Bone marrow (tissue), 2 donors: ENCODE data around the gene FAM50A.

ENCODE experiments used
- DNase-seq, 2 donors: peaks; one replicate each; lab custom pipeline; 2025; lab: John Stamatoyannopoulos, UW

The FAM50A gene

DNA sequence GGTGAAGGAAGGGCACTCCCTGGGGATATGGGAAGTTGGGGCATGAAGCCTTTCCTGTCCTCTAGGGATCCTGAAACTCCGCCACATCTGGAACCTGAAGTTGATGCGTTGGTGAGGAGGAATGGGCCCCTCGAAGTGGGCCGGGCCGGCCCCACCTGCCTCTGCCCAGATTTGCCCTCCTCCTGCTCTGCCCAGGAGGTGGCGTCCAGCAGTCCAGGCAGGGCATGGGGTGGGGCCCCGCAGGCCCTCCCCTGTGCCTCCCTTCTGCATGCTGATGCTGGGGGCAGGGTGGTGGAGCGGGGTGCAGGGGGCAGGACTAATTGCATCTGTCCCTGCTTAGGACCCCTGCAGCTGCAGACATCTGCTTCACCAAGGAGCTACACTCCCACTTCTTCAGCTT, 30.8 kb upstream of the FAM50A start:
- no peak for DNase-seq

DNA sequence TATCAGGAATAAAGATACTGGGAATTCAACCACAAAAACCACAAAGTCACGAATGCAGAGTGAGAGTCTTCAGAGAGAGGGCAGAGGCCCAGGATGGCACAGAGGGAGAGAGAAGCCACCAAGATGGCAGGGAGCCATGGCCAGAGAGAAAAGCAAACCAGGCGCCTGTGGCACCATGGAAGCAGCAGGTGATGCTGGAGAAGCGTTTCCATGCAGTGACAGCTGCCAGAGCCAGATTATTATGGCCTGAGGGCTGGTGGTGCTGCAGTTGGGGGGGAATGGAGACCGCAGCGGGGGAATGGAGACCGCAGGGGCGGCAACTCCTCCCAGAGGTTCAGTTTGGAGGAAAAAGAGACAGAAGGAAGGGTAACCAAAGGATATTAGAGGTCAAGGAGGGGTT, 26.8 kb upstream of the FAM50A start:
- no peak for DNase-seq

DNA sequence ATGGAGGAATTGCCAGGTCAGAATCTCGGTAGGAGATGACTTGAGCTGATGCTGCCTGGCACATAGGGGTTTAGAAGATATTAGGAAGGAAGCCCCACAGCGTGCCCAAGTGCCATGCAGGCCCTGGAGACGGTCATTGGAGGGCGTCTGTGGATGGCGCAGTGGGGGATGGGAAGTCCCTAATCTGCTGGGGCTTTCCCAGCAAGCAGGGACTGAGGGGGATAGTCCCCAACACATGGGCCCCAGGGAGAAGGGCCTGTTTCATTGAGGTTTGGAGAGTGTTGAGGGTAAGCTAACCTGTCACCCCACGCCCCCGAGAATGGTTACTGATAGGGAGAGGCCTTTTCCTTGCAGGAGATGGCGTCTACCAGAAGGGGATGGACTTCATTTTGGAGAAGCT, 24.8 kb upstream of the FAM50A start:
- no peak for DNase-seq

DNA sequence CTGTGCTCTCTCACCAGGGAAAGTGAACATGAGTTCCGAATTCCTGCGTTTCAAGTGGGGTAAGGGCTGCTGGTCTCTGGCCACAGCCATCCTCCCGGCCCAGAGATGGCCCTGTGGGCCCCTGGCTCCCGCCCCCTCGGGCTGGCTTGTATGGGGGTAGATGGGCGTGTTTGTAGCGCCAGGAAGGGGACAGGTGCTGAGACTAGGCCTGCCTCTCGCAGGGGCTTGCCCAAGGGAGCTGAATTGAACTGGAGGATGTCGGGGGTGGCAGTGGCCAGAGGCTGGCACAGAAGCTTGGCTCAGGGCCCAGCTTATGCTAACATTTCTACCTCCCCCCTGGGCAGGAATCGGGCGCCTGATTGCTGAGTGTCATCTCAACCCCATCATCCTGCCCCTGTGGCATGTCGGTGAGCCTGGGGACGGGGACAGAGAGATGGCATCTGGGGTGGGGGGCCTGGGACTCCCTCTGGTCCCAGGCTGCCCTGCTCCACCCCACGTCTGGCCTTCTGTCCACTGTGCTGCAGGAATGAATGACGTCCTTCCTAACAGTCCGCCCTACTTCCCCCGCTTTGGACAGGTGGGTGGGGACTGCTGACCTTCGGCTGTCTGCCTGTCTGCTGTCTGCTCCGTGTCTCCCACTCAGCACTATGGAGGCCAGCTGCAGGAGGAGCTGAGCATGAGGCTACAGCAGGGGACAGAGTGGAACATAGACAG, 24.1 kb upstream of the FAM50A start:
- no peak for DNase-seq

DNA sequence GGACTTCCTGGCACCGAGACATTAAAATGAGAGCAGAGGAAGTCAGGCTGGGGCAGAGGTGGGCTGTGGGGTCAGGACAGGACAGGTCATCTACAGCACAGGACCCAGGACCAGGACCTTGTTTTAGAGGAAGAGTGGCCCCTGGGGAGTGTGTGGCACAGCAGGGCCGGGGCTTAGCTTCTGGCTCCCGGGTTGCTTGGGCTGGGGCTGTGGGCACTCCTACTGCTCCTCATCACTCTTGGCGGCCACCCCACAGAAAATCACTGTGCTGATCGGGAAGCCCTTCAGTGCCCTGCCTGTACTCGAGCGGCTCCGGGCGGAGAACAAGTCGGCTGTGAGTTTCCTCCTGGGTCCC, 23.6 kb upstream of the FAM50A start:
- no peak for DNase-seq

DNA sequence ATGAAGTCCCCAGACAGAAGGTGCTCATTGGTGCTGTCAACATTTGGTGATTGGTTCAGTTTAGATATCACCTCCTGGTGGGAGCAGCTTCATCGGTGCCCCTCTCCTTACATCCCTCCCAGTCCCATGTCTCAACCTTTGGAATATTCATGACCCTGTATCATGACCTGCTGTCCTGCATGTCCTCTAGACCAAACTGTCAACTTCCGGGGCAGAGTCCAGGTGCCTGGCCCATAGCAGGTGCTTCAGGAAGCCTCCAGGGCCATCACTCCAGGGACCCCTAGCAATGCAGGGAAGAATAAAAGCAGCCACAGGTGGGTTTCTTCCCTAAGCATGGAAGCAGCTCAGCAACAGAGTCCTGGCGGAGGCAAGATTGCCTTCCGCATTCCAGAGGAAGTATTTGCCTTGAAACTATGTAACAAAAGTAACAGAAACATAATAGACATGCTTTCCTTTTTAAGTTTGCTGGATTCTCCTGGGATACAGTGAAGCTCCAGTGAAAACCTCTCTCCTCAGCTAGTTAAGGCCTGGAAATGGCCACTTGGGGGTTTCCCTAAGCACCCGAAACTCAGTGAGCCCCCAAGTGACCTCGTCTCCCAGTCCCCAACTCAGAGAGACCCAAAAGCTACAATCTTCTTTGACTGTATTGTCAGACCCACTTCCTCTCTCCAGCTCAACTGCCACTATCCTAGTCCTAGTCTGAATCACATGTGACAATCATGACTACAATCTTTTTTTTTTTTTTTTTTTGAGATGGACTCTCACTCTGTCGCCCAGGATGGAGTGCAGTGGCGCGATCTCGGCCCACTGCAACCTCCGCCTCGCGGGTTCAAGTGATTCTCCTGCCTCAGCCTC, 16.8 kb upstream of the FAM50A start:
- DNase-seq, result no peak

DNA sequence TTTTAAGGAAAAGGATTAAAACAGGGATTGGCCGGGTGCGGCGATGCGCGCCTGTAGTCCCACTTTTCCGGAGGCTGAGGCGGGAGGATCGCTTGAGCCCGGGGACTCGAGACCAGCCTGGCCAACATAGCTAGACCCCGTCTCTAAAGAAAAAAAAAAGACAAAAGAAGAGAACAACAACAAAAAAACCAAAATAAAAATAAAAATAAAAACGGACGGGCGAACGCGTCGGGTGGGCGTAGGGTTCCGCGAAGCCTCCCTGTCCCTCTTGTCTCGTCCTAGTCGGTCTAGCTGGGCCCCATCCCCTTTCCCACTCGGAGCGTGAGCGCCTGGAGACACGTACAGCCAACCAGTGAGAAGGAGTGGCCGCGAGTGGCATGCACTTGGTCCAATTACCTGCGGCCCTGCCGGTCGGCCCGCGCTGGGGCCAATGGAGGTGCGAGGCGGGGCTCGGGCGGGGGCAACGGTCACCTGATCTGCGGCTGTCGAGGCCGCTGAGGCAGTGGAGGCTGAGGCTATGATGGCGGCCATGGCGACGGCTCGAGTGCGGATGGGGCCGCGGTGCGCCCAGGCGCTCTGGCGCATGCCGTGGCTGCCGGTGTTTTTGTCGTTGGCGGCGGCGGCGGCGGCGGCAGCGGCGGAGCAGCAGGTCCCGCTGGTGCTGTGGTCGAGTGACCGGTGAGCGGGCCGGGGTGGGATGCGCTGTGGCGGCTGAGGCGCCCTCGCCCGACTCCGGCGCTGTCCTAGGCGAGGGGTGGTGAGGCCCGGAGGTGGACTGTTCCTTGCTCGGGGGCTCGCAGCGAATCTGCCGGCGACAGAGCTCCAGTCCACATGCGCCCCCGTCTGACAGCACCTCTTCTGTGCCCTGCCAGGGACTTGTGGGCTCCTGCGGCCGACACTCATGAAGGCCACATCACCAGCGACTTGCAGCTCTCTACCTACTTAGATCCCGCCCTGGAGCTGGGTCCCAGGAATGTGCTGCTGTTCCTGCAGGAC, 15.5 kb upstream of the FAM50A start, which contains the start of gene ATP6AP1:
Gene ATP6AP1 (plus strand): TSS at position 502 of the 996 bp plus-strand sequence. CDS start 16 bp downstream, at position 518.
- peak; percentile 39 to 75 for DNase-seq

DNA sequence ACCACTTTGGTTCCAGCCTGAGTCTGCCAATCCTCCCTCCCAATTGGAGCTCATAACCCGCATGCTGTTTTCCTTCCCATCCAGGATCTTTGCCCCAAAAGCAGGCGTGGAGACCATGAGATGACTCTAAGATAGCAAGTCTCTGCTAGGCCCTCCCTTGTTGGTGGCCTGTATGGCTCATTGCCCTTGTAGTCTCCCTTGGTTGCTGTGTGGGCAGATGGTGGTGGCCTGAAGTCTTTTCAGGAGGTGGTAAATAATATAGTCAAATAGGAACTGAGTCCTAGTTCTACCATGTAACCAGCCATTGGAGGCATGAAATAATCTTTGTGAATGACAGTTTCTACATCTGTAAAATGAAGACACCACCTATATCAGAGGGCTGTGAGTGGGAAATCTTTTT, 14.2 kb upstream of the FAM50A start:
- no peak for DNase-seq

DNA sequence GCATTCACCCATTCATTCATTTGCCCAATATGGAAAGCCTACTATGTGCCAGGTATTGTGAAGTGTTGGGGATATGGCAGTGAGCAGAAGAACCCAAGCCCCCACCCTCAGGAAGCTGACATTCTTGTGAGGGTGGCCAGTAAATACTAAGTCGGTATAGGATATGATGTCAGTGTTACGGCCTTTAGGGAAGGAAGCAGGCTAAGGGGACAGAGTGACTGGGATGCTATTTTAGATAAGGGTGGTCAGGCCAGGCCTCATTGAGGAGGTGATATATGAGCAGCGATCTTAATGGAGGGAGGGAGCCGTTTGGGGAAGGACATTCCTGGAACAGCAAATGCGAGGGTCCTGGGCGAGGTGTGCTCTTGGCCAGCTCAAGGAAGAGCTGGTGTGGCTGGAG, 13.5 kb upstream of the FAM50A start:
- DNase-seq, result no peak

DNA sequence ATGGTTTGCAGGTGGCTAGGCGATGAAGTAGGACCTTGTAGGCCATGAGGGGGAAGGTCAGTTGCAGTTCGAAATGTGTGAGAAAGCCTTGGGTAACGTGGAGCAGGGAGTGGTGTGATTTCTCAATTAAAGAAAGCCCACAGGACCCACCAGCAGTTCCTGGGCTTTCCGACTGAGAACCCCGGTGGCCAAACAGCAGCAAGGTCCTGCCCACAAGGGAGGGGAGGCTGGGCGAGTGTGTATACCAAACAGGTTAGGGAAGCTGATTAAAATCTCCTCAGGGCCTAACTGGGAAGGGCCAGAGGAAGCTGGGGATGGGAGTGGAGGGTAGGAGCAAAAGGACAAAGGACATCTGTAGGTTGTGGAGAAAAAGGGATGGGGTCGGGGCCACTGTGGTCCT, 13.0 kb upstream of the FAM50A start:
- peak in 1 of 2 donors; percentile 20 for DNase-seq

DNA sequence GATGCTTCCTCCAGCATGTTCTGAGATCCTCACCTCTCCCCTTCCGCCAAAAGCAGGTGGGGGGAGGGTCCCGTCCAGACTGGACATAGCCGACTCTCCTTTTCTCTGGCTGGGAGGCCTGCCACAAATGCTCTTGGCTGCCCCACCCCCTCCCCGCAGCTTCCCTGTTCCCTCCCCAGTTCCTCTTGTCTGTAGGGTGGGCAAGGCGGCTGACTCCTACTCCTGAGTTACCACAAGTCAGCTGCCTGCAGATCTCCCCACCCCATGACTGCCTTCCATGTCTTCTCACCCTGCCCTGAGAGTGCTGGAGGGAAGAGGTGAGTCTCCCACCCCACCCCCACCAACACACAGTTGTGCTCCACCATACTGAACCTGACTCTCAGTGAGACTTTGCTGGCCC, 12.6 kb upstream of the FAM50A start:
- DNase-seq, result peak; percentile 20 to 26

DNA sequence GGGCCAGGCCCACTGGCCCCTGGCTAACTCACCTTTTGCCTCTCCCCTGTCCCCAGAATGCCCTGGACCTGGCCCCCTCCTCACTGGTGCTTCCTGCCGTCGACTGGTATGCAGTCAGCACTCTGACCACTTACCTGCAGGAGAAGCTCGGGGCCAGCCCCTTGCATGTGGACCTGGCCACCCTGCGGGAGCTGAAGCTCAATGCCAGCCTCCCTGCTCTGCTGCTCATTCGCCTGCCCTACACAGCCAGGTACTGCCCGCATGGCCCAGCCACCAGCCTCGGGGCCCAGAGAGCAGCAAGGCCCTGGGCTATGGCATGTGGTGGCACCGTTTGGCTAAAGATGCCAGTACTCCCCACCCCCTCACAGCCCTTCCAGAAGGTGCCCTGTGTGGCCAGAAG, 11.7 kb upstream of the FAM50A start:
- DNase-seq, result no peak

DNA sequence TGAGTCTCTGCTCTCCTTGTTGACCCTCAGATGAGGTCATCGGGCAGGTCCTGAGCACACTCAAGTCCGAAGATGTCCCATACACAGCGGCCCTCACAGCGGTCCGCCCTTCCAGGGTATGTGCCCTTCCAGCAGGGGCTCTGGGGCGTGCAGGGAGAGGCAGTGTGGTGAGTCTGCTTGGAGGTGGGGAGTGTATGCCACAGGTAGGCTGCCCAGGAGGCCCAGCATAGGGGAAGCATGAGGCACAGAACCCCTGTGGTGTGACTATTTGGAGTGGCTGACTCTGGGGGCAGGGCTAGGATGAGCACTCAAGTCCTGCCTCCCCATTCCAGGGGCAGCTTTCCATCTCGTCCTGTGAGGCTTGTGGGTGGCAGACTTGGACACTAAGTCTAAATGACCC, 10.3 kb upstream of the FAM50A start:
- DNase-seq, result no peak

DNA sequence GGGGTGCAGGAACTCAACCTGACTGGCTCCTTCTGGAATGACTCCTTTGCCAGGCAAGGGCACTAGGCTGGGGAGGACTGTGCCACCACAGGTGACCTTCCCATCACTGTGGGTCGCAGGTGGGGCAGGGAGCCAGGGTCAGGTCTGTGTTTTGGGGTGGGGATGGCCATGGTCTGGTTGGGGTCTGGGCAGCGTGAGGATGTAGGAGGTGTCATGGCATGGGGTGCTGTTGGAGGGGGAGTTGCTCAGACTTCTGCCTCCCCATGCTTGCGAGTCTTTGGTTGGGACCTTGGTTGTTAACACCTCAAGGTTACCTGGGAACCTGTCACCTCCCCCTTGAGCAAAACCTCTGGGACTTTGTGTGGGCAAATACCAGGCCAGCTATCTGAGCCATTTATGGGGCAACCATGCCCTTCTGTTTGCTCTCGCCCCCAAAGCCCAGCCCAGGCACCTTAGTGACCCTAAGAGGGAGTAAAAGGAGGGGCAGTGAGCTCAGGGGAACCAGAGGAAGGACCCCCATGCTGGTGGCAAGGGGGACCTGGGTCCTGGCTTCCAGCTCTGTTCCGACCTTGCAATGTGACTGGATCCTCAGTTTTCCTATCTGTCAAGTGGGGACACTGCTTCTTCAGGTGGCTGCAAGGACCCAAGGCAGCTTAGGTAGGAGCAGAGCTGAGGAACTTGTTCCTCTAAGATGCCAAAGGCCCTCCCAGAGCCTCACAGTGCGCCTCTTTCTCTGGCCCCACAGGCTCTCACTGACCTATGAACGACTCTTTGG, 9.4 kb upstream of the FAM50A start:
- DNase-seq, result no peak

DNA sequence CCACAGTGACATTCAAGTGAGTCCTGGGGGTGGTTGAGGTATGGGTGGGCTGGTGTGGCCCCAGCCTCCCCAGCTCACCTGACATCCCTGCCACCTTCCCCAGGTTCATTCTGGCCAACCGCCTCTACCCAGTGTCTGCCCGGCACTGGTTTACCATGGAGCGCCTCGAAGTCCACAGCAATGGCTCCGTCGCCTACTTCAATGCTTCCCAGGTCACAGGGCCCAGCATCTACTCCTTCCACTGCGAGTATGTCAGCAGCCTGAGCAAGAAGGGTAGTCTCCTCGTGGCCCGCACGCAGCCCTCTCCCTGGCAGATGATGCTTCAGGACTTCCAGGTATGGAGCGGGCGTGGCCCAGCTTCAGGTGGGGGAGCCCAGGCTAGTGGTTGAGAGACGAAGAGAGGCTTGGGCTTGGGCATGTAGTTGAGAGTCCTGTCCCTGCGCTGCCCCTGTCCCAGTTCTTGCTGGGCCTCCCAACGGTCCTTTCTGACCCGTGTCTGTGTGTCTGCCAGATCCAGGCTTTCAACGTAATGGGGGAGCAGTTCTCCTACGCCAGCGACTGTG, 8.7 kb upstream of the FAM50A start:
- no peak for DNase-seq

DNA sequence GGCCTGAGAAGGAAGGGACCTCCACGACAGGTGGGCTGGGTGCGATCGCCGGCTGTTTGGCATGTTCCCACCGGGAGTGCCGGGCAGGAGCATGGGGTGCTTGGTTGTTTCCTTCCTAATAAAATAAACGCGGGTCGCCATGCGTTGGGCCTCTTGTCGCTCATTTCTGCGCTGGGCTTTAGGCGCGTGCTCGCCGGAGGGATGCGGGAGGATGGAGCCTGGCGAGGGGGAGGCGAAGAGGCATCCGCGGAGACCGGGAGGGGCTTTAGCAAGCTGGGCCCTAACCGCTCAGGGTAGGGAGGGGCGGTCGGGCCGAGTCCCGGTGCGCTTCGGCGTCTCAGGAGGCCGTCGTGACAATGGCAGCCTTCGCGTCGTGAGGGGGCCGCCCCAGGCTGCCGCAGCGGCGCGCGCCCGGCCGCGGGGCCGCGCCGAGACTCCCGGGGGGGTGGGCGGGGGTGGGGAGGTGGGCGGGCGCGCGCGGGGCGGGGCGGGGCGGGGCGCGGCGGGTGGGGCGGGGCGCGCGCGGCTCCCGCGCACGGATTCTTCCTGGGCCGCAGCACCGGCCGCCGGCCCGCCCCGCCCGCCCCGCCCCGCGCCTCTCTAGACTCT, 7.5 kb upstream of the FAM50A start:
- peak in 1 of 2 donors; percentile 13 for DNase-seq

DNA sequence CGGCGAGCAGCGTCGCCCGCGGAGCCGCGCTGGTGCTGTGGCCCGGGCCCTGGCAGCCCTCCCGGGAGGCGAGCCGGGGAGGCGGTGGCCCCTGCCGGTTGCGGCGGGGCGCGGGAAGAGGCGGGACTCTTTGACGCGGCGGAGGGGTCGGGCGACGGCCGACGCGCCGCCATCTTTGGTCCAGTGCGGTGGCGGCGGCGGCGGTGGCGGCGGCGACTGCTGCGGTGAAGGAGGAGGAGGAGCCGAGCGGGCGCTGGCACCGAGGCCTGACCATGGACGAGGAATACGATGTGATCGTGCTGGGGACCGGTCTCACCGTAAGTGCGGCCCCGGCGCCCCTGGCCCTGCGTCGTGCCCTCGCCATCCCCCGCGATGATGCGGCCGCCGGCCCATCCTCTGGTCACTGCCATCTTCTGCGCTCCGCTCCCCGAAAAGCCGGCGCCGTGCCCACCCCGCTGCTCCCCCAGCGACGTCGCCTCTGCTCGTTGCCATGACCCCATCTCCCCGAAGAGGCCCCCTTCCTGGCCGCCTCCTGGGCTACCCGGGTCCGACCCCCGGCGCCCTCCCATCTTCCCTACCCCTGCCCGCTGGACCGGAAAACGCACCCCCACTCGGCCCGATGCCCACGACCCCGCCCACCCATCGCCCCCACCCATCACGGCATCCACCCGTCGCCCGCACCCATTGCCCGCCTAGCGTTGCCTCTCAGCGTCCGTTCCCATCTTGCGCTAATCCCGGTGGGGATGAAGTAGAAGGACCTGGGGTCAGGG, 6.8 kb upstream of the FAM50A start, which contains the start of gene GDI1:
Gene GDI1 (plus strand): TSS at position 172 of the 770 bp plus-strand sequence. CDS start 101 bp downstream, at position 273.
- DNase-seq, result peak in 1 of 2 donors; percentile 33

DNA sequence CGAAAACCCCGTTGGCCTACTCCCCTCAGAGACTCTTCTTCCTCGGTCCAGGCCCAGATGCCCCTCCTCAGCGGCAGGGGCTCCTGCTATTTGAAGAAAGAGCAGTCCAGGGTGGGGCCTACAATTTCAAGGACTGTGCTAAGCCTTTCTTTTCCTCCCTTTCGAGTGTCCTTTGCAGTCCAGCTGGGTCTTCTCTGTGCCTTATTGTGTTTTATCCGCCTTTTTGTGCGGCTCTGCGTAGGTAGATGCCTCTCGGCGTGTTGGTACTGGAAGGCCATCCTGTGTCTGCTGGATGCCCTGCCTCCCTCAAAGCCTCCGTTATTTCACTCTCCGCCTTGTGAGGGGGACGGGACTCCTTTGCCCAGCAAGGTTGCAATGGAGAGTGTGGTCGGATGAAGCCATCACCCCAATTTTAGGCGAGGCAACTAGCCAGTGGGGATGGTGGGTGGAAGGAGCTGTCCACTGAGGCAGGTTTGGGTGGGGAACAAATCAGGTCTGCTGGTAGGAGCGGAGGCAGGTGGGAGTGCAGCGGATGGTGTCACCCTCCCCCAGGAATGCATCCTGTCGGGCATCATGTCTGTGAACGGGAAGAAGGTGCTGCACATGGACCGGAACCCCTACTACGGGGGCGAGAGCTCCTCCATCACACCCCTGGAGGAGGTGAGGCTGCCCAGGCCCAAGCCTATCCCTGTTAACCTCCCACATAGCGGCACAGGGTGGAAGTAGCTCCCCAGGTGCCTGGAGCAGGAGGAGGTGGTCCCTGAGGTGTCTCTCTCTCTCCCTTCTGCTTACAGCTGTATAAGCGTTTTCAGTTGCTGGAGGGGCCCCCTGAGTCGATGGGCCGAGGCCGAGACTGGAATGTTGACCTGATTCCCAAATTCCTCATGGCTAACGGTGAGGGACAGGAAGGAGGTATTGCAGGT, 5.7 kb upstream of the FAM50A start:
- DNase-seq, result no peak

DNA sequence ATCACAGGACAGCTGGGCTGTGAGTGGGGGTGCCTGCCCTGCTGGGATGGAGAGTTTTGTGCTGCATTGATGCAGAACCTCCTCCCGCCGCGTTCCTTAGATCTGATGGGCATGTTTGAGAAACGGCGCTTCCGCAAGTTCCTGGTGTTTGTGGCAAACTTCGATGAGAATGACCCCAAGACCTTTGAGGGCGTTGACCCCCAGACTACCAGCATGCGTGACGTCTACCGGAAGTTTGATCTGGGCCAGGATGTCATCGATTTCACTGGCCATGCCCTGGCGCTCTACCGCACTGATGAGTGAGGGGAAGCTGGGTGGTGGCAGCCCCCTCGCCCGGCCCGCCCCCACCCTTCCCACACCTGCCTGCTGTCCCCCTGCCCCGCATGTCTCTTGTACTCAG, 4.1 kb upstream of the FAM50A start:
- DNase-seq, result no peak
